GM23338 (cell line): ENCODE results near the gene FAM78B. TPM values are rescaled to one million over a fixed set of nuclear protein-coding genes. Genes with fewer than 3 reads are reported as not detected.

ENCODE experiments used
- ATAC-seq: fragments of 200-7000 bp; cut with Tn5 transposase; 3 replicates; pipeline ENCODE4 v1.9.1; 2020
- DNase-seq: peaks from one replicate; pipeline ENCODE4 v3.0.0-alpha.2; 2015; ENCODE audit warnings: low spot score
- H2AFZ ChIP-seq: fragments of 200-600 bp; sonication (generic); 2 replicates; pipeline ENCODE4 v1.8.0; 2016; ENCODE audit warnings: antibody characterized with exemption, mild to moderate bottlenecking, moderate library complexity
- H3F3A ChIP-seq: fragments of 200-600 bp; sonication (generic); replicated peaks from 2 replicates; pipeline ENCODE4 v1.8.0; 2017; ENCODE audit warnings: antibody characterized with exemption, mixed run types, low read depth
- H3K27ac ChIP-seq: fragments of 200-600 bp; sonication (generic); 2 replicates; pipeline ENCODE4 v1.6.1; 2016; ENCODE audit warnings: low read depth
- H3K27me3 ChIP-seq: fragments of 200-600 bp; sonication (generic); 2 replicates; pipeline ENCODE4 v1.8.0; 2016; ENCODE audit warnings: mild to moderate bottlenecking, mixed run types, moderate library complexity; ENCODE audit not compliant: insufficient read depth
- H3K36me3 ChIP-seq: fragments of 200-600 bp; sonication (generic); 2 replicates; pipeline ENCODE4 v1.8.0; 2016; ENCODE audit warnings: mild to moderate bottlenecking; ENCODE audit not compliant: insufficient read depth
- H3K4me1 ChIP-seq: fragments of 200-600 bp; sonication (generic); 2 replicates; pipeline ENCODE4 v1.8.0; 2016; ENCODE audit warnings: mild to moderate bottlenecking, moderate library complexity; ENCODE audit not compliant: insufficient read depth
- H3K4me2 ChIP-seq: fragments of 200-600 bp; sonication (generic); 2 replicates; pipeline ENCODE4 v1.7.1; 2017; ENCODE audit warnings: mixed run types
- H3K4me3 ChIP-seq: fragments of 200-600 bp; sonication (generic); 2 replicates; pipeline ENCODE4 v1.6.1; 2016; ENCODE audit warnings: mixed run types
- H3K79me2 ChIP-seq: fragments of 200-600 bp; sonication (generic); replicated peaks from 2 replicates; pipeline ENCODE4 v1.8.0; 2017; ENCODE audit warnings: mild to moderate bottlenecking; ENCODE audit not compliant: insufficient read depth
- H3K9me2 ChIP-seq: fragments of 200-600 bp; sonication (generic); 2 replicates; pipeline ENCODE4 v1.8.0; 2017; ENCODE audit not compliant: insufficient read depth
- H4K20me1 ChIP-seq: fragments of 200-600 bp; sonication (generic); replicated peaks from 2 replicates; pipeline ENCODE4 v1.8.0; 2017; ENCODE audit warnings: mild to moderate bottlenecking; ENCODE audit not compliant: insufficient read depth
- H3K27ac Mint-ChIP-seq: 2 replicates; pipeline ENCODE4 v1.8.0; 2020; ENCODE audit warnings: inconsistent platforms, mild to moderate bottlenecking, moderate library complexity, mixed read lengths
- H3K27me3 Mint-ChIP-seq: 3 replicates; pipeline ENCODE4 v1.8.0; 2022; ENCODE audit warnings: low read depth, mild to moderate bottlenecking, moderate library complexity, mixed read lengths, inconsistent platforms; ENCODE audit not compliant: insufficient read depth, poor library complexity
- H3K36me3 Mint-ChIP-seq: 3 replicates; pipeline ENCODE4 v1.8.0; 2021; ENCODE audit warnings: low read depth, mild to moderate bottlenecking, inconsistent platforms, moderate library complexity, mixed read lengths
- H3K4me1 Mint-ChIP-seq: 3 replicates; pipeline ENCODE4 v1.8.0; 2020; ENCODE audit warnings: mild to moderate bottlenecking, inconsistent platforms, mixed read lengths
- H3K4me3 Mint-ChIP-seq: 3 replicates; pipeline ENCODE4 v1.8.0; 2021; ENCODE audit warnings: moderate library complexity, mild to moderate bottlenecking, inconsistent platforms, mixed read lengths
- H3K9me3 Mint-ChIP-seq: 3 replicates; pipeline ENCODE4 v1.8.0; 2020; ENCODE audit warnings: moderate library complexity, mild to moderate bottlenecking, inconsistent platforms, mixed read lengths
- CREB1 ChIP-seq: fragments of 250-450 bp; sonication (Bioruptor Pico); IDR thresholded peaks from 2 replicates; pipeline ENCODE4 v1.5.0; 2020; ENCODE audit warnings: low read depth, mild to moderate bottlenecking, moderate library complexity
- ETS1 ChIP-seq: IDR thresholded peaks from 2 replicates; pipeline ENCODE4 v1.6.1; 2016; ENCODE audit warnings: antibody characterized with exemption
- EZH2 ChIP-seq: fragments of 200-600 bp; sonication (generic); IDR thresholded peaks from one replicate; pipeline ENCODE4 v1.8.0; 2017; ENCODE audit warnings: antibody characterized with exemption, mild to moderate bottlenecking, low read depth; ENCODE audit not compliant: unreplicated experiment
- EZH2phosphoT487 ChIP-seq: fragments of 200-600 bp; sonication (generic); IDR thresholded peaks from one replicate; pipeline ENCODE4 v1.8.1; 2018; ENCODE audit warnings: antibody characterized with exemption; ENCODE audit not compliant: unreplicated experiment
- JUNB ChIP-seq: IDR thresholded peaks from one replicate; pipeline ENCODE4 v1.6.1; 2016; ENCODE audit warnings: antibody characterized with exemption; ENCODE audit not compliant: unreplicated experiment
- NANOG ChIP-seq: IDR thresholded peaks from 2 replicates; pipeline ENCODE4 v1.6.1; 2016; ENCODE audit warnings: antibody characterized with exemption, borderline replicate concordance
- POLR2AphosphoS5 ChIP-seq: IDR thresholded peaks from 2 replicates; pipeline ENCODE4 v1.6.1; 2016; ENCODE audit warnings: antibody characterized with exemption, low read depth
- REST ChIP-seq: IDR thresholded peaks from one replicate; pipeline ENCODE4 v1.6.1; 2018; ENCODE audit warnings: antibody characterized with exemption; ENCODE audit not compliant: unreplicated experiment
- STAT1 ChIP-seq: IDR thresholded peaks from one replicate; pipeline ENCODE4 v1.6.1; 2016; ENCODE audit warnings: antibody characterized with exemption; ENCODE audit not compliant: unreplicated experiment
- ZNF114 ChIP-seq: fragments of 250-450 bp; sonication (Bioruptor Pico); IDR thresholded peaks from 2 replicates; pipeline ENCODE4 v1.5.0; 2020; ENCODE audit warnings: mild to moderate bottlenecking, moderate library complexity
- ZNF331 ChIP-seq: fragments of 250-450 bp; sonication (Bioruptor Pico); IDR thresholded peaks from 2 replicates; pipeline ENCODE4 v1.5.0; 2020; ENCODE audit warnings: low read depth, mild to moderate bottlenecking, moderate library complexity
- ZNF462 ChIP-seq: fragments of 250-450 bp; sonication (Bioruptor Pico); IDR thresholded peaks from 2 replicates; pipeline ENCODE4 v1.5.0; 2020; ENCODE audit warnings: mild to moderate bottlenecking, moderate library complexity
- polyA plus RNA-seq: library from polyadenylated mRNA; unstranded; fragments of >200 nt; fragmentation: Nextera tagmentation; extraction: Ambion mirVana; gene quantifications from 2 replicates; pipeline ENCODE4 v1.2.1, GENCODE V29; 2016
- total RNA-seq: library from RNA; depleted of rRNA; stranded (reverse); fragments of >200 nt; shearing (Covaris generic); gene quantifications from 2 replicates; pipeline ENCODE4 v1.2.3, GENCODE V29; 2014

Gene FAM78B
- total and polyA plus RNA-seq, 2 experiments from 2014 or later: 1.6 to 4.6 TPM

- no peak for TF ChIP-seq REST
- no peak for TF ChIP-seq STAT1
Observed at GRCh38 chr1:166032572-166033371, 134.0 kb downstream of the FAM78B start (continued).

- H3K9me3 Mint-ChIP-seq: no peaks in the 10 kb centered on the region
- Histone ChIP-seq H3K4me1 (peaks cover 6% of the 10 kb centered on the region; the same call in 1 of the 2 replicates), H2AFZ (no peak overlapping the region), H3K4me2 (peak overlapping the region; percentile 41; the same call in 1 of the 2 replicates), H3K79me2 (no peaks in the 10 kb centered on the region), H3F3A (no peaks in the 10 kb centered on the region), H3K36me3 (no peaks in the 10 kb centered on the region), H3K4me3 (no peak overlapping the region), H3K9me2 (no peaks in the 10 kb centered on the region; the same call in 1 of the 2 replicates), H4K20me1 (no peaks in the 10 kb centered on the region), H3K27ac (no peak overlapping the region), H3K27me3 (no peaks in the 10 kb centered on the region)
- H3K27me3 Mint-ChIP-seq: no peaks in the 10 kb centered on the region
- H3K4me1 Mint-ChIP-seq: peaks cover 9% of the 10 kb centered on the region; the same call in 2 of the 3 replicates
- ATAC-seq (no peak), DNase-seq (no peak)
- no peak overlapping the region for H3K4me3 Mint-ChIP-seq
- H3K36me3 Mint-ChIP-seq: no peaks in the 10 kb centered on the region
- H3K27ac Mint-ChIP-seq: no peak overlapping the region
- TF ChIP-seq EZH2 (no peak), ZNF462 (no peak), POLR2AphosphoS5 (no peak), STAT1 (no peak), ZNF331 (no peak), JUNB (no peak), ETS1 (no peak), ZNF114 (CRISPR knock-in tag) (no peak), EZH2phosphoT487 (no peak), CREB1 (no peak), NANOG (no peak)
Observed at GRCh38 chr1:166031932-166032571, 134.7 kb downstream of the FAM78B start.
